ENCODE results near the gene GRN.

Gene GRN

GRCh38 chr17:44360144-44360533 lies 15.0 kb downstream of the GRN start:
- Histone ChIP-seq H3K27ac (replicated peaks) (no peak overlapping the region), H3K4me3 (replicated peaks; ENCODE audit: insufficient read depth, low read length) (no peak overlapping the region), H3K27me3 (ENCODE audit: insufficient read depth, poor library complexity, severe bottlenecking) (peaks cover 37% of the 10 kb centered on the region)
- TF ChIP-seq SPI1 (IDR thresholded peaks at IDR 0.05; ENCODE audit: borderline replicate concordance, low read depth) = no peak
- no peak for TF ChIP-seq GABPA (IDR thresholded peaks at IDR 0.05; ENCODE audit: low read depth)
- TF ChIP-seq CTCF (IDR thresholded peaks at IDR 0.05; ENCODE audit: insufficient read depth, low read length) = no peak
- TF ChIP-seq REST (IDR thresholded peaks at IDR 0.05; ENCODE audit: insufficient replicate concordance, low read depth) = no peak
- TF ChIP-seq POLR2AphosphoS5 (IDR thresholded peaks at IDR 0.05; ENCODE audit: low read depth) = no peak
- DNase-seq (ENCODE audit: low read depth in 1 of 2, low spot score in 1 of 2) = no peak

- Histone ChIP-seq H3K4me3 (replicated peaks; ENCODE audit: insufficient read depth, low read length) (no peak overlapping the region), H3K27ac (replicated peaks) (no peak overlapping the region), H3K27me3 (ENCODE audit: insufficient read depth, poor library complexity, severe bottlenecking) (peaks cover 33% of the 10 kb centered on the region)
- no peak for DNase-seq (ENCODE audit: low read depth in 1 of 2, low spot score in 1 of 2)
- TF ChIP-seq SPI1 (IDR thresholded peaks at IDR 0.05; ENCODE audit: borderline replicate concordance, low read depth) = no peak
Observed at GRCh38 chr17:44360826-44361225, 15.7 kb downstream of the GRN start.

GRCh38 chr17:44361292-44362260 lies 16.5 kb downstream of the GRN start:
- no peak for DNase-seq (ENCODE audit: low read depth in 1 of 2, low spot score in 1 of 2)
- H3K27ac ChIP-seq (replicated peaks) = no peak overlapping the region
- H3K4me3 ChIP-seq (replicated peaks; ENCODE audit: insufficient read depth, low read length) = no peak overlapping the region

More at GRCh38 chr17:44361292-44362260, 16.5 kb downstream of the GRN start:
- peaks cover 34% of the 10 kb centered on the region for H3K27me3 ChIP-seq (ENCODE audit: insufficient read depth, poor library complexity, severe bottlenecking)
- TF ChIP-seq REST (IDR thresholded peaks at IDR 0.05; ENCODE audit: insufficient replicate concordance, low read depth) (no peak), SPI1 (IDR thresholded peaks at IDR 0.05; ENCODE audit: borderline replicate concordance, low read depth) (no peak), GABPA (IDR thresholded peaks at IDR 0.05; ENCODE audit: low read depth) (no peak), POLR2AphosphoS5 (IDR thresholded peaks at IDR 0.05; ENCODE audit: low read depth) (no peak), CTCF (IDR thresholded peaks at IDR 0.05; ENCODE audit: insufficient read depth, low read length) (no peak)

All from HL-60 (cell line).